Measurements from ENCODE around the gene TREML4.
"Not testable (repeated sequence)": the region's sequence is repeated elsewhere in the genome, so short reads cannot be mapped to it uniquely, and the experiment has no call there.

Gene TREML4

DNA sequence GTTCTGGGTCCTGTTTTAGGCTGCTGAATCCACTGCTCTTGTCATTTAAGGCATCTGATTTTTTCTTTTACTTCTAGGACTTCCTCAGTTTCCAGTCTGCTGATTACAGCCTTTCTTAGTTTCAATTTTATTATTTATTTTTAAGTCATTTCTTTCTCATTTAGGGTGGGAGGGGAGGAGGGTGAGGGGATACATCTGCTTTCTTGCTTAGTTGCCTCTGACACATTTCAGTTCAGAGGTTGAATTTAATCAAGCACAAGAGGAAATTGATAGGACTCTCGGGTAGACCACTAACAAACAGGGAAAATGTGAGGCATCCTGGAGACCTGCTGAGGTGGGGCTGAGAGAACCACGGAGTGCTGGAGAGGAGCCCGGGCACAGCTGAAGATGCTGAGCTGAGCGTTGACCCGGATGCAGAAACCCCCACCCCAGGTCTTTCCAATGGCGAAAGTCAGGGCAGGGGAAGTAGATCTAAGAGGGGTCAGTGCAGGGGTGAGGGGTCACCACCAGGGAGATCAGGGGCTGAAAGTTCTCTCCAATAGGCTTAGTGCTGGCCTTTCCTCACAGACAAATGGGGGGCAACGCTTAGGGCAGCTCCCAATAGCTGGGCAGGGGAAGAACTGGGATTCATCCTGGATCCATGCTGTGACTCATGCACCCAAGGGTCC lies 19.6 kb upstream of the TREML4 start:
- no peak for DNase-seq

DNA sequence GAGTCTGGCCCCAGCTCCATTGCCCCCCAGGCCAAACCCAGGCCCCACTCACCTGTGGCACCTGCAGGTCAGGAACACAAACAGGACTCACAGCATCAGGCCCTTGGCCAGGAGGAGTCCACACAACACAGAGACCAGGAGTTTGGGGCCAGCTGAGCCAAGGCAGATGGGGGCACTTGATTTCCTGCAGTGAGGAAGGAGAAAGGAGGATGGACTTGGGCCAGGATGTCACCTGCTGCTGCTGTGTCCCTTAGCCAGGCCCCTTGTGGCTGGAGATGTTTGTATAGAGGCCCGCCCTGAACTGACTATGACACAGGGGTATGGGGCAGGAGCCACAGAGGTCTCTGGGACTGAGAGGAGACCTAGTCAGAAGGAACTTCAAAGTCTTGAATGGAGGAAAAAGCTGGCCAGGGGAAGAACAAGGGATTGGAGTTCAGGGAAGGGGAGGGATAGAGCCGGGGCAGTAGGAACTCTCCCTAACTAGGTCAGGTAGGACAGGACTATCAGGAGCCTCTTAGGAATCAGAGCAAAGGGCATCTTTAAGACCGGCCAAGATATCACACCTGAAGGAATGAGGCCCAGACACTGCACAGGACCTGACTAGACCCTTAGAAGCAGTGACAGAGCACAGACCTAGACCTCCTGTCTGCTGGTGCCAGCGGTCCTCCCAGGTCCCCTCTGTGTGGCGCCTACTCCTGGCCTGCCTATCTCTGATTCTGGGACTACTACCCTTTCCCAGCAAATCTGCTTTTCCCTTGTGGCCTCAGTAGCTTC lies 18.4 kb upstream of the TREML4 start:
- no peak for DNase-seq

DNA sequence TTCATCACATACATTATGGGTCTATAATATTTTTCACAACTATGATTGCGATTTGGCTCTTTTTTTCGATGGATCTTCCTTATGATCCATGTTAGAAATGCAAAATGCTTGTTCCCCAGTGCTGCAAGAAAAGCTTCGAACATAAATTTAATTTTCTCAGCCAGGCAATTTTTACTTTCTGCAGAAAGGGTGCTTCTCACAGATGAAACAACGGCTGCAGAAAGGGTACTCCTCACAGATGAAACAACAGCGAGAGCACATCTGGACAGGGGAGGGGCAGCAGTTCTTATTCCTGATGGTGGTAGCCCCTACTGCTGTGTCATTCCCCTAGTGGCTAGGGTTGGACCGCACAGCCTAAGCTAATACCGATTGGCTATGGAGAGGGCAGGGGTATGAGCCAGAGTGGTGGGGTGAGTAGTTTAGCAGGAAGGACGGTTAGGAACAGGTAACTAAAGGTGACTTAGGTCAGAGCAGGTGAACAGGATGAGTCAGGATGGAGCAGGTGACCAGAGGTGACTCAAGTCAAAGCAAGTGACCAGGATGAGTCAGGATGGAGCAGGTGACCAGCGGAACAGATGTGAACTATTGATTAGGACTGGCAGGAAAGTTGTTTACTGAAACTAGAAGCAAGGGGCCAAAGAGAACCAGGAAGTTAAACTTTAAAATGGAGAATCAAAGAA lies 13.4 kb upstream of the TREML4 start:
- no peak for DNase-seq

DNA sequence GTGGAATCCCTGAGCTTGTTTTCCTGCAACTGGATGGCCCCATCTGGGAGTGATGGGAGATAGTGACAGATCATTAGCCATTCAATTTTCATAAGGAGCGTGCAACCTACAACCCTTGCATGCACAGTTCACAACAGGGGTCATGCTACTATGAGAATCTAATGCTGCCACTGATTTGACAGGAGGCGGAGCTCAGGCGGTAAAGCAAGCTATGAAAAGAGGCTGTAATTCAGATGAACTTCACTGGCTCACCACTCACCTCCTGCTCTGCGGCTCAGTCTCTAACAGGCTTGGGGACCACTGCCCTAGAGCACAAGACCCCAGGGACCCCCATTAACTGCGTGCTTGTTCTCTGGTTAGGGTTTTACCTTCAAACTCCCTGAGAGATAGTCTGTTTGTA lies 12.4 kb upstream of the TREML4 start:
- no peak for DNase-seq

DNA sequence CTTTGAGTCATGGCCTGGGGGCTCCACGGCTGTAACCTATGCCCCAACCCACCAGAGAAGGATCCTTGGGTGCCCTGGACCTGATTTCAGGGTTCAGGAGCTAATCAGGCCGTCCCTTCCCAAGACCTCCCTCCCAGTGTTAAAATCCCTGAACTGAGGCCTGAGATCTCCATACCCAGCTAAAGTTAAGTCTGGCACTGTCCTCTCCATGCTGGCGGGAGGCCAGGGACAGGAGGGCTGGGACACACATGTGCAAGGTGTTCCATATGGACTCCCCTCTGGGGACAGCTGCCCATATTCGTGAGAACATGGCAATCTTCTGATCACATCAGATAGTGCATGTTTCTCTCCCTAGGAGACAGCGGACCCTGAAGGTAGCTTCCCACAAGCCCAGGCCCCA lies 11.5 kb upstream of the TREML4 start:
- no peak for DNase-seq

DNA sequence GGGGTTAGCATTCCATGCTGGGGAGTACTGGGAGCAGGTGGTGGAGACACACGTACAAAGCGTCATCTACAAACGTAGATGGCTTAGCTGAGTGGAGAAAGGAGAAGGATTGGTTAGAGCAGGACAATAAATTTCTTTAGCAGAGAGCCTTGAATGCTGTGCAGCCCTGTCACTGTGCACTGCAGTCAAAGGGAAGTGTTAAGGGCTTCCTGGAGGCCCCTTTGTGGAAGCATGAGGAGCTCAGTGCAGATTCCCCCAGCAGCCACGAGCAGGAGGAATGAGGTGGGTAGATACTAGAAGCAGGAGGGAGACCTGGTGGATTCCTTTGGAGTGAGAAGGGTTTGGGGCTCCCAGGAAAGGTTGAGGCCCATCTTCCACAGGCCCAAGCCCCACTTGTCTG lies 6.1 kb upstream of the TREML4 start:
- DNase-seq, result no peak

DNA sequence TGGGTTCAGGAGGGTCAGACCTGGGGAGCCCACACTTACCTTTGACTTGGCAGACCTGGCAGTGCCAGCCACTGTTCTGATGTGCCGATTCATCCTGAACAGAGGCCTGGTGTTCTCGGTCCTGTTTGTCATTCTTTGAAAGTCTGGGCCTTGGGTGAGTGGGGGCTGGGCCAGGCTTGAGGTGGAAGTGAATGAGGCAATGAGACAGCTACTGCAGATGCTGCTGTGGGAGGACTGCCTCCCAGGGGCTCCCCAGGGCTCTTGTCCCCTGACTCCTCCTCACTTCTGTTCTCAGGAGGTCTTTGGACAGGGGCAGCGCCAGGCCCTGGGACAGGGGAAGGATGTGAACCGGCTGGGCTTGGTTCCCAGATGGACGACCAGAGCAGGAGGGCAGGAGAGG lies 5.6 kb upstream of the TREML4 start:
- no peak for DNase-seq

DNA sequence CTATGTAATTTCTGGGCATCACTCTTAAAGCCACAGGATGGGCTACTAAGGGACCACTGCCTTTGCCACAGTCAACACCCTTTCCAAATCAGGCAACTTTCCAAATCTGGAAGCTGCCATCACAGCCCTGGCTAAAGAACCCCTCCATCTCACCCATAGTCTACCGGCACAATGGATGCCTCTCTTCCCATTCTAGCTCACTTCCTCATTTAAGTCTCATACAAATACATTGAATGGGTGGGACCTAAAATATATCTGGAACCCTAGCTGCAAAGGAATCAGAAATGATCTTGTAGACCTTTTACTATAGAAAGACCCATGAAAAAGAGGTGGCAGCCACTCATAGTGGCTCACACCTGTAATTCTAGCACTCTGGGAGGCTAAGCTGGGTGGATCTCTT lies 3.3 kb upstream of the TREML4 start:
- no peak for DNase-seq

DNA sequence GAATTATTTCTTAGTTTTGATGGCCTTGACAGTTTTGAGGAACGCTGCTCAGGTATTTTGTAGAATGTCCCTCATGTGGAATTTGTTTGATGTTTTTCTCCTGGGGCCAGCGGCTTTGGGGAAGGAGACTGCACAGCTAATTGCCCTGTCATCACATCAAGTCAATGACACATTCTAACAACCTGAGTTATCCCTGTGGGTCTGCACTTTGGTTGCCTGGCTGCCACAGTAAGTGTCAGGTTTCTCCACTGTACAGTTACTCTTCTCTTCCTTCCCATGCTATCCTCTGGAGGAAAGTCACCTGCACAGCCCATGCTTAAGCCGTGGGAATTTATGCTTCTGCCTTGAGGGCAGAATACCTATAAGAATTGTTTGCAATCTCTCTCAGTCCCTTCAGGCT lies 1.4 kb upstream of the TREML4 start:
- DNase-seq, result peak; percentile 8 to 59 (median 58)

DNA sequence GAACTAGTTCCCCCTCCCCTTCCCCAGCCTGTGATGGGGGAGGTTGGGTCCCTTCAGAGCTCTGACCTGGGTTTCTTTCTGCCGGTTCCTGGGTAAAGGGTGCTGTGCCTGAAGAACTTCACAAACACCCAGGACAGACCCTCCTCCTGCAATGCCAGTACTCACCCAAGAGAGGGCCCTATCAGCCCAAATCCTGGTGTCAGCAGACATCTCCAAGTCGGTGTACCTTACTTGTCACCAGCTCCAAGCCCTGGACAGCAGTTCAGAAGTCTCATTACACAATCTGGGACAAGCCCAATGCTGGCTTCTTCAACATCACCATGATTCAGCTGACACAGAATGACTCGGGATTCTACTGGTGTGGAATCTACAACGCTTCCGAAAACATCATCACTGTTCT lies 467 bp downstream of the TREML4 start:
- no peak for DNase-seq

DNA sequence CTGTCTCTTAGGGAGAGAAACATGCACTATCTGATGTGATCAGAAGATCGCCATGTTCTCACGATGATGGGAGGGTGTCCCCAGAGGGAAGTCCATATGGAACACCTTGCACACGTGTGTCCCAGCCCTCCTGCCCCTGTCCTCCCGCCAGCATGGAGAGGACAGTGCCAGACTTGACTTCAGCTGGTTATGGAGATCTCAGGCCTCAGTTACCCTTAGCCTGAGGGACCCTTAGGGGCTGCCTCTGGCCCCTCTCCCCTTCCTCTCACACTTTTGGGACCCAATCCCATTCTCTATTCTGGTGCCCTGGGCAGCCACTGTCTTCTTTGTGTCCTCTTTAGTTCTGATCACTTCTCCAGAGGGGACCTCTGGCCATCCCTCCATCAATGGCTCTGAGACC lies 1.6 kb downstream of the TREML4 start:
- no peak for DNase-seq

DNA sequence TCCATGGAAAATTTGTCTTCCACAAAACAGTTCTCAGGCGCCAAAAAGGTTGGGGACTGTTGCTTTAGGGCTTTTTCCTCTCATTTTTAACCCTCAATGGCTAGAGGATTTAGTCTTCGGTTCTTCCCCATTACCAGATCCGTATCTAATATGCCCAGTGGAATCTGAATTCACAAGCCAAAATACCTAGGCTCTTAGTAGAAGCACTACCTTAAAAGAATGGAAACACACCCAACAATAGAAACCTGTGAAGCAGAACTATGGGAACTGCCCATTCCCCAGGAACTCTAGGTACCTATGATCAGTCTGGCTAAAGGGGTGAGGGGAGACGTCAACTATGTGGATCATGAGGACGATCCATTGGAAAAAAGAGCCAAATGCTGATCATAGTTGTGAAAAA lies 3.1 kb downstream of the TREML4 start:
- DNase-seq, result no peak

DNA sequence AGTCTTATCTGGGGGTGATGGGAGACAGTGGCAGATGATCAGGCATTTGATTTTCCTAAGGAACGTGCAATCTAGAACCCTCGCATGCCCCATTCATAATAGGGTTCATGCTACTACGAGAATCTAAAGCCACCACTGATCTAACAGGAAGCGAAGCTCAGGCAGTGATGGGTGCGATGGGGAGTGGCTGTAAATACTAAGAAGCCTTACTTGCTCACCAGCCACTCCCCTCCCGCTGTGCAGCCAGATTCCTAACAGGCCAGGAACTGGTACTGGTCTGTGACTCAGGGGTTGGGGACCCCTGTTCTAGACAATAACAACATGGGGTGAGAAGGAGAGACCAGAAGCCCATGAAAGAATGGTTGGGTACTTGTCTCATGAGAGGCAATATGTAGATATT lies 4.5 kb downstream of the TREML4 start:
- DNase-seq, result no peak

DNA sequence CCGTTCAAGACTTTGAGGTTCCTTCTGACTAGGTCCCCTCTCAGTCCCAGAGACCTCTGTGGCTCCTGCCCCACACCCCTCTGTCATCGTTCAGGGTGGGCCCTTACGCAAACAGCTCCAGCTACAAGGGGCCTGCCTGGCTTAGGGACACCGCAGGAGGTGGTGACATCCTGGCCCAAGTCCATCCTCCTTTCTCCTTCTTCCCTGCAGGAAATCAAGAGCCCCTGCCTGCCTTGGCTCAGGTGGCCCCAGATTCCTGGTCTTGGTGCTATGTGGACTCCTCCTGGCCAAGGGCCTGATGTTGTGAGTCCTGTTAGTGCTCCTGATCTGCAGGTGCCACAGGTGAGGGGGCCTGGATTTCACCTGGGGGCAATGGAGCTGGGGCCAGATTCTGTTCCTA lies 8.1 kb downstream of the TREML4 start:
- DNase-seq, result no peak

DNA sequence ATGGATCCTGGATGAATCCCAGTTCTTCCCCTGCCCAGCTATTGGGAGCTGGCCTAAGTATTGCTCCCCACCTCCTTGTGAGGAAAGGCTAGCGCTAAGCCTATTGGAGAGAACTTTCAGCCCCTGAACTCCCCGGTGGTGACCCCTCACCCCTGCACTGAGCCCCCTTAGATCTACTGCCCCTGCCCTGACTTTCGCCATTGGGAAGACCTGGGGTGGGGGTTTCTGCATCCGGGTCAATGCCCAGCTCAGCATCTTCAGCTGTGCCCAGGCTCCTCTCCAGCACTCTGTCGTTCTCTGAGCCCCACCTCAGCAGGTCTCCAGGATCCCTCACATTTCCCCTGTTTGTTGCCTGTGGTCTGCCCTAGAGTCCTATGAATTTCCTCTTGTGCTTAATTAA lies 9.0 kb downstream of the TREML4 start:
- no peak for DNase-seq

DNA sequence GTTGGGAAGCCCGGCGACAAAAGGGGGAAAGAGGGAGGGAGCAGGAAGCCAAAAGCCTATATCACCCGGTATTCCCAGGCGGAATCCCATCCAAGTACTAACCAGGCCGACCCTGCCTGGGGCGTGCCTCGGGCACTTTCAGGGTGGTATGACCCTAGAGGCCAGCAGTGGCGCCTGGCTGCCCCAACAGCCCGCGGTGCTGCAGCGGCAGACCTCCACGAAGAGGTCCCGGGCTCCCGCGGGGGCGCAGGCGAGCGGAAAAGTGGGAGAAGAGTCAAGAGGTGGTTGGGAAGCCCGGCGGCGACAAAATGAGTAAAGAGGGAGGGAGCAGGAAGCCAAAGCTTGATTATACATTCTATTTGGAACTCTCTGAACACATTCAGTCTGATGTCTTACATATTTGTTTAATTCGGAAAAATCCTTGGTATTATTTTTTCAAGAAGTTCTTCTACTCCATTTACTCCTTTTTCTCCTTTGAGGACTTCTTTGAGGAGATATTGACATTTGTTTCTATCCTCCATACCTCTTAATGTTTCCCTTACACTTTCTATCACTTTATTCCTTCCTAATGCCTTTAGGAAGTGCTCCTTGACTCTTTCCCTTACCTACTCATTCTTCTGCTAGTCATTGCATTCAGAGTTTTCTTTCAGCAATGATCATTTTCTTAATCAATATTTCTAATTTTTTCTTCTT lies 11.5 kb downstream of the TREML4 start:
- DNase-seq, result no peak

DNA sequence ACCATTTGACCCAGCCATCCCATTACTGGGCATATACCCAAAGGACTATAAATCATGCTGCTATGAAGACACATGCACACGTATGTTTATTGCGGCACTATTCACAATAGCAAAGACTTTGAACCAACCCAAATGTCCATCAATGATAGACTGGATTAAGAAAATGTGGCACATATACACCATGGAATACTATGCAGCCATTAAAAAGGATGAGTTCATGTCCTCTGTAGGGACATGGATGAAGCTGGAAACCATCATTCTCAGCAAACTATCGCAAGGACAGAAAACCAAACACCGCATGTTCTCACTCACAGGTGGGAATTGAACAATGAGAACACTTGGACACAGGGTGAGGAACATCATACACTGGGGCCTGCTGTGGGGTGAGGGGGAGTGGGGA lies 18.4 kb downstream of the TREML4 start:
- not testable (repeated sequence) for DNase-seq

DNA sequence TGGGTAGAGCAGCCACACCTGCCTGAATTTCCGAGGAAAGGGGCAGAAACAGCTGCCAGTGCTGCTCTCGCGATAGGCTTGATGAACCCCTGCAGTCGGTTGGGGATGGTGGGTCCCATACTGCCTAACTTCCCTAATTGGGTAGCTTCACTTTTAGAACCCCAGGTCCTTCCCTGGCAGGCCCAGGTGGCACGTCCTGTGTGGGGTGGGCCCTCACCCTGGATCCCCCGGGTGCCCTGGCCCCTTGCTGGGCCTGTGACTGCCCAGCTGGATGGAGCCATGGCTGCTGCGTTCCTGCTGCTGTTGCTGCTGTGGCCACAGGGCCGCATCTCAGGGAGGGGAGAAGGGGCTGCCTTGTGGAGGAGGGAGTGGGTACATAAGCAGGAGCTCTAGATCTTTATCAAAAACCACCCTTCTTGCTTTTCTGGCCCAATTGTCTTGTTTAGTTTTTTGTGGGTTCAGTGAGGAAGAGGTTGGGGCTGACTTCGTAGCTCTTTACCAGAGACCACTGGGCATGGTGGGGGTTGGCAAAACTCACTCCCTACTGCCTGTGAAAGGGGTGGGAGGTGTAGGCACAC lies 19.2 kb downstream of the TREML4 start:
- no peak for DNase-seq

DNA sequence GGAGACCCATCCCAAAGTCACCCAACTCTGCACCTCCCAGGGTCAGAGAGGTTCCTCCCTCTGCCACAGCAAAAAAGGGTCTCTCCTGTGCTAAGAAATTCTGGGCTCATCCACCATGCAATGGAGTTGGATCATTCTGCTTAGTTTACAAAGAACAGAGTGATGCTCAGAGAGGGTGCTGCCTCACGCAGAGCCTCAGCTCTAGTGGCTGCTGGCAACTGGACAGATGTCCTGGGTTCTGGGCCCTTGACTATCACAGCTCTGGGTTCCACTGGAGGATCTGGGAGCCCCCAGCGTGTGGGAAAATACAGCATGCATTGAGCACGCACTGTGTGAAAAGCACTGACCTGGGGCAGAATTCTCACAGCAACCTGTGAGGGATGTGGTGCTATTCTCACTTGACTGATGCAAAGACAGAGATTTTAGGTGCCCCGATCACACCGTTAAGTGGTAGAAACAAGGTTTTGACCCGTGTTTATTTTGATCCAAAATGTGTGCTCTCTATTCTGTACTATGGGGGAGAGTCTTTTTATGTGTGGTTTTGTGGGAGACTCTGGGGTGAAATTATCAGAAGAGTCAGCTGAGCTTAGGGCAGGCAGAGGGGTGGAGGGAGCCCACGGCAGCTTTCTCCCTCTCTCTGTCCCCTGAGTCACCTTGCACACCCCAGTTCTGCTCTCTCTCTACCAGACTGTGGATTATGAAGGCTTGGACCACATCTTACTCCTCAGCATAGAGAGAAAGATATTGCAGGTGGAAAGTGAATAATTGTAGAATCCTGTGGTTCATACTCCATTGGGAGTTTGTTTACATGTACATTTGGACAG lies 19.9 kb downstream of the TREML4 start:
- no peak for DNase-seq

DNA sequence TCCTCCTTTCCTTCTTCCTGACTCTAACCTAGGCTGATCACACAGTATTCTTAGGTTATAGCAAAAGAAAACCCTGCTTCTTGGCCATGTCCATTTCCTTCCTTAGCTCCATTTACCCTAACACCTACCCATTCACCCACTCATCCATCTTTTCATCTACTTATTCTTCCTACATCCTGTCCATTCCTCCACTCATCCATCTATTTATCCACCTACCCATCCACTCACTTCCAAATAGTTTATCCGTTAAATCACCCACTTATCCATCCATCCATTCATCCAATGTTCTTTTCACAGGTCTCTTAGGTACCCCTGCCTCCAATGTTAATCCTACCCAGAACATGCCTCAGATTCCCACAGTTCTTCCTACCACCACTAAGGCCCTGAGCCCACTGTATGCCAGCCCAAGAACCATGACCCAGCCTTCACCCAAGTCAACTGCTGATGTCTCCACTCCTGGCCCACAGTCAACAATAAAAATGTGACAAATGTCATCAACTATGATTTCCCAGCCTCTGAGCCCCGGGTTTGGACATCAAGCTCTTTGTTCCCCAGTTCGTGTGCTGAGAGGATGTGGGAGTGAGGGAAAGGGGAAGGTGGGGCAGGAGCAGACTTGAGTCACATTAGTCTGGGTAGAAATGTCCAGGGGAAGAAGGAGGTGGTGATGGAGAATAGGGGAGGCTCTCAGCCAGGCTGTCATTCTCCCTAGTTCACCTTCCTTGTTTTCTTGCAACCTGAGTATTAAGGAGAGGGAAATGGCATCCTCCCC lies 24.4 kb downstream of the TREML4 start:
- DNase-seq, result no peak

DNA sequence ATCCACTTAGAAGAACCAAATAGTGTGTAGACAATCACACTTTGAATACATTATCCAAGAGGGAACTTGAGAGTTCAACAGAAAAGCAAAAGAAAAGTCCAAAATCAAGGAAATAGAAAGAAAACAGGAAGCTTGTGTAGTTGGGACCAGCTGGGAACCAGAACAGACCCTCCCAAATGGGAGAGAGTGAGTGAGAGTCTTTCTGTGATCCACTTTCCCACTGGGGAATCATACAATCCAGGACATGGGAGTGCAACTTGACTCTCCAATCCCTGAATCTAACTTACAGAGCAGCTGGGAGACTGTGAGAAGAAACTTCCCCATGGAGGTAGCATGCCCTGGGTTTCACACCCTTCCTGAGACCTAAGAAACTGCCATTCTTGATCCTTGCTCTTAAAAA lies 27.0 kb downstream of the TREML4 start:
- no peak for DNase-seq
